GM12874 (cell line): ENCODE data around the gene COL4A5.

Experiments
- TF ChIP-seq, protein P1 (sequence below): IDR thresholded peaks from 2 replicates; pipeline ENCODE4 v1.5.1; 2011; ENCODE audit warnings: low read depth, mild to moderate bottlenecking, control low read depth, low read length, moderate library complexity; ENCODE audit not compliant: insufficient read depth

COL4A5 gene

DNA sequence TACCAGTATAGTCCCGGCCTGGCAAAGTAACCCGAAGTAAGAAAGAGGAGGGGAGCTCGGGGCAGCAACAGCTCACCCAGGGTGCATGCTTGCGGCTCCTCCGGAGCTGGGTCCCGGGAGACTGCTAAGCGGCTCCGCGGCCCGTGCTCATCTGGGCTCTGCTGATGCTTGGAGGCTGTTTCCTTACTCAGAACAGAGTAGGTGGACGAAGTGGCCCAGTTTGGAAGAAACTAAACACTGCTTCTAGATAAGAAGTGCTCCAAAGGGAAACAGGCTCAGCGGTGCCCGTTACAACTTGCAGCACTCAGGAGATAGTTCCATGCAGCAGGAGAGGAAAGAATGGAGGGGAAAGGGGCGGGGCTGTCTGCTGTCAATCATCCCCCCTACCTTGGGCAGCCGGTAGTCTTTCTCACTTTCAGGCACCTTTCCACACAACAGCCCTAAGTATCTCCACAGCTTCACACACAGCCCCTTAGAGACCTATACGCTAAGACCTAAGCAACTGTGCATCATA is 1.5 kb upstream of the COL4A5 start, which contains the start of gene COL4A6:
Gene COL4A6, minus strand, starts transcription at position 313 of the 514 bp plus-strand sequence. Its CDS starts 226 bp downstream, at position 87.
- TF ChIP-seq, protein P1, sequence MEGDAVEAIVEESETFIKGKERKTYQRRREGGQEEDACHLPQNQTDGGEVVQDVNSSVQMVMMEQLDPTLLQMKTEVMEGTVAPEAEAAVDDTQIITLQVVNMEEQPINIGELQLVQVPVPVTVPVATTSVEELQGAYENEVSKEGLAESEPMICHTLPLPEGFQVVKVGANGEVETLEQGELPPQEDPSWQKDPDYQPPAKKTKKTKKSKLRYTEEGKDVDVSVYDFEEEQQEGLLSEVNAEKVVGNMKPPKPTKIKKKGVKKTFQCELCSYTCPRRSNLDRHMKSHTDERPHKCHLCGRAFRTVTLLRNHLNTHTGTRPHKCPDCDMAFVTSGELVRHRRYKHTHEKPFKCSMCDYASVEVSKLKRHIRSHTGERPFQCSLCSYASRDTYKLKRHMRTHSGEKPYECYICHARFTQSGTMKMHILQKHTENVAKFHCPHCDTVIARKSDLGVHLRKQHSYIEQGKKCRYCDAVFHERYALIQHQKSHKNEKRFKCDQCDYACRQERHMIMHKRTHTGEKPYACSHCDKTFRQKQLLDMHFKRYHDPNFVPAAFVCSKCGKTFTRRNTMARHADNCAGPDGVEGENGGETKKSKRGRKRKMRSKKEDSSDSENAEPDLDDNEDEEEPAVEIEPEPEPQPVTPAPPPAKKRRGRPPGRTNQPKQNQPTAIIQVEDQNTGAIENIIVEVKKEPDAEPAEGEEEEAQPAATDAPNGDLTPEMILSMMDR = no peak

DNA sequence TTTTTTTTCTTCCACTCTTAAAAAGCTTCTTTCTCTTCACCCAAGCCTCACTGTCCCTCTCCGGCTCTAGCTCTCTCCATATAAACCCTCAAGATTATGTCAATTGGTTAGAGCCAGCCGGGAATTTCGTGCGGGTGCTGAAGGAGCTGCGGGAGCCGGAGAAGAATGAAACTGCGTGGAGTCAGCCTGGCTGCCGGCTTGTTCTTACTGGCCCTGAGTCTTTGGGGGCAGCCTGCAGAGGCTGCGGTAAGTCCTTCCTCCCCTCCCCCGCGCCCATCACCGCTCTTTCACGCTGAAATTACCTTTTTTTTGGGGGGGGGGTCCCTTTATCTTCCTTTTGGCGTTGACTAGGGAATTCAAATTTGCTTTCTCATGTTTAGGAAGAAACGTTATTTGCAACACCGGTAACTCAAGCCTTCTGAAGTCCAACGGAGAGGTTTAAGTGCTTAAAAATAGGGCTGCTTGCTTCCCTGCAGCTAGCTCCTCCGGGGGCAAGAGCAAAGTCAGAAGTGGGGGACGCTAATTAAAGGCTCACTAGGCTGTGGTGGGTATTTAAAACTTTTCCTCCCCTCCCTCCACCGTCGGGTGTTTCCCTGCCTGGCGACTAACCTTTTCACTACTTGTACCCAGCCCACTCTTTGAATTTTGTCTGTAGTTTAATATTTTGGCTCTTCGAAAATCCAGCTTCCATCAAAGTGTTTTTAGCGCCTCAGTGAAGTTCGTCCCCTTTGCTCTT is 491 bp downstream of the COL4A5 start:
- TF ChIP-seq, protein P1 = no peak

DNA sequence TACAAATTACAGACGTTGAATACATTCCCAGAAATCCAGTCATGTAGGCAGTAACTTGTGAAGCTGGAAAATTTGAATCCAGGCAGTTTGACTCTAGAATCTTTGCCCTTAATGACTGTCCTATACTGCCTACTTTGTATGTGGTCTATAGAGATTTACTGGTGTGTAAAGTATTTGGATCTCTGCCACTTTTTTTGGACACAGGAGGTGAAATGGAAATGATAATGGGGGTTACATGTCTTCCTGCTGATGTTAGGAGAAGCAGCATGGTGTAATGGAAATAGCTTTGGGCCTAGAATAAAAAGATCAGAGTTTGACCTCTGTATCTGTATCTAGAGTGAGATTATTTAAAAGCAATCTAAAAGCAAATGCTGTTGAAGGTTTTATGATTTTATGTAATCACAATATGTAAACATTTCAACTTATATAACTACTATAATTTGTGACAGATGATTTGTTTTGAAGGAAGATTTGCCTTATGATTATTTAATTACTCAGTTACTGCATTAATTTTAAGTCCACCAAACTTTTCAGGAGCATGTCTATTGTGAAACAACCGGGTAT is 3.3 kb downstream of the COL4A5 start:
- TF ChIP-seq, protein P1 = no peak

DNA sequence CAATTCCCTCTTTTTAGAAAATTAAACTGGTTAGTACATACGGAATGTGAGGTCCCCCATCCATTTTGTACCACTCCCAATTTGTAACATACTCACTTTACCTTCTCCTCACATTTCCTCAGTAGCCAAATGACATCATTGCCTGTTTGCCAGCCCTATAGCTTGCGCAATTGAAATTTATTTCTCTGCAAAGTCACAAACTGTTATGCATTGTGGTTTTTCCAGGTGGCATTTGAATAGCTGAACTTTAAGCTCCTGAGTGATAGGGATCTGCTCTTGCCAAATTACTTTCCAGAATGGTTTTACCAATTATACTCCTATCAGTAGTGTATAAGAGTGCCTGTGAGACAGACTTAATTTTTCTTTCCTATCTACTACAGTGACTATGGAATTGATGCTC is 7.7 kb downstream of the COL4A5 start:
- TF ChIP-seq, protein P1 = no peak

DNA sequence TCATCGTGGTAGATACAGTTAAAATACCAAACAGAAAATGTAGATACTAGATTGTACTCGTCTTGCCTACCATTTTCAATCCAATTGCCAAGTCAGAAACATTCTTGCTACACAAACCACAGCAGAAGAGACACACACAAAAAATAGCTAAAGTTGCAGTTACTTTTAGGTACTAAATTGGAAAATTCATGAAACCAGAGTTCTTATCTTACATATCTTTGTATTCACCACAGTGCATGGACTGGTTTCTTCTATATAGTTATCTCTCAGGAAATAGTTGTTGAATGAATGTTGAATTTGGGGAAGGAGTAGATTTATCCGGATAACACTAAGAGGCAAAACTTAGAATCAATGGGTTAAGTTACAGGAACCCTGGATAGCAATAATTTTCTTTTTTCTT is 14.2 kb downstream of the COL4A5 start:
- TF ChIP-seq, protein P1 = no peak

DNA sequence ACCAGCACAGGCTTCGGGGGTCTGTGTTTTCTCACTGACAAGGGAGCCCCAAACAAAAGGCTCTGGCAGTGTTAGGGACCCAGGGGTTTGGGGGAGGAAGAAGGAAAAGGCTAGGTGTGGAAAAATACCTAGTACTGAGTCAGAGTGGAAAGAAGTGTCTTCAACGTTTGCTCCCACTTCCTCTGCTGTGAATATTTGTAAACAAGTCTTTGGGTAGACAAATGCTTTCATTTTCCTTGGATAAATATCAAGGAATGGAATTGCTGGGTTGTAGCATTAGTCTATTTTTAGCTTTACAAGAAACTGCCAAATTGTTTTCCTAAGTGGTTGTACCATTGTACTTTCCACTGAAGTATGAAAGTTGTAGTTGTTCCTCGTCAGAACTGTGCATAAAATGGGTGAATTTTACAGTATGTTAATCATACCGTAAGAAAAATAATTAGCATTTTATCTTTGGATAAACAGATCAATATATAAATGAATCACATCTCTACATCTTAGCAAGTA is 17.4 kb downstream of the COL4A5 start:
- TF ChIP-seq, protein P1 = no peak

DNA sequence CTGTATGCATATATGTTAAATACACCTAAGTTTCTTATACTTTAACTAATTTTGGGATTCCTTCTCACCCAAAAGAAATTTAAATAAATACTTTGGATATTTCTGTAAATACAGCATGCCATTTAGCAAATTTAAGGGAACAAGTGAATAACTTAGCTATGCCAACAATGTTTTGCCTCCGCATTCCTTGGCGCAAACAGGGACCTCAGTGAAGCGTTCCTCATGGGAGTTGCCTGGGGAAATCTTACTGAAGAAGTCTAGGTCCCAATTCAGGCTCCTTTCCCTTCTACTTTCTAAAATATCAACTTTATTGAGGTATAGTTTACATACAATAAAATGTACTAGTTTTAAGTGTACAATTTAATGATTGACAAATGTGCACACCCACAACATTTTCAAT is 25.0 kb downstream of the COL4A5 start:
- TF ChIP-seq, protein P1 = no peak
